CD14-positive monocyte (primary cell): ENCODE data around the gene CACHD1. TPM values are rescaled to one million over a fixed set of nuclear protein-coding genes. Genes with fewer than 3 reads are reported as not detected.
A peak's percentile ranks its signal among the peaks of the same experiment; 100 is the strongest.

Experiments
- DNase-seq, 3 donors: peaks; one replicate each; pipeline ENCODE4 v3.0.0-alpha.2; 2011 to 2022
- H2AFZ ChIP-seq: 2 replicates; pipeline ENCODE4 v1.6.0; 2012; ENCODE audit warnings: mild to moderate bottlenecking, low read depth, low read length, inconsistent platforms; ENCODE audit not compliant: insufficient read depth, poor library complexity, severe bottlenecking
- H3K27ac ChIP-seq, 2 donors: 1 replicate in 1 of 2; 2 replicates in 1 of 2; pipeline ENCODE4 v1.5.1; 2012 to 2013; ENCODE audit warnings: low read length in 2 of 2, control low read depth in 1 of 2, inconsistent platforms in 1 of 2, low read depth in 1 of 2, mild to moderate bottlenecking in 1 of 2
- H3K27me3 ChIP-seq, 2 donors: one replicate each; pipeline versions ENCODE4 v1.6.0 to v1.6.1; 2011 to 2013; ENCODE audit warnings: low read length in 2 of 2; ENCODE audit not compliant: control insufficient read depth in 2 of 2, insufficient read depth in 2 of 2
- H3K36me3 ChIP-seq, 2 donors: replicated peaks in 1 of 2; 1 replicate in 1 of 2; 2 replicates in 1 of 2; pipeline versions ENCODE4 v1.5.1 to v1.6.1; 2012 to 2013; ENCODE audit warnings: low read length in 2 of 2, control low read depth in 1 of 2, inconsistent platforms in 1 of 2, mild to moderate bottlenecking in 1 of 2; ENCODE audit not compliant: insufficient read depth in 2 of 2, control insufficient read depth in 1 of 2
- H3K4me1 ChIP-seq, 2 donors: 1 replicate in 1 of 2; 2 replicates in 1 of 2; pipeline versions ENCODE4 v1.5.1 to v1.6.1; 2012 to 2013; ENCODE audit warnings: low read length in 2 of 2, control low read depth in 1 of 2, inconsistent platforms in 1 of 2, mild to moderate bottlenecking in 1 of 2, moderate library complexity in 1 of 2; ENCODE audit not compliant: insufficient read depth in 2 of 2, control insufficient read depth in 1 of 2
- H3K4me2 ChIP-seq: replicated peaks from 2 replicates; pipeline ENCODE3; 2012; ENCODE audit warnings: low read length, moderate library complexity, mild to moderate bottlenecking; ENCODE audit not compliant: poor library complexity, severe bottlenecking; ENCODE audit errors: extremely low read depth
- H3K4me3 ChIP-seq, 3 experiments: fragments of 200-600 bp in 1 of 3; sonication (generic) in 1 of 3; replicated peaks in 1 of 3; 1 replicate in 2 of 3; 2 replicates in 1 of 3; pipeline ENCODE4 v1.5.1; 2011 to 2013; ENCODE audit warnings: low read length in 3 of 3, mild to moderate bottlenecking in 3 of 3, control low read depth in 2 of 3, low read depth in 2 of 3, inconsistent platforms in 1 of 3, moderate library complexity in 1 of 3
- H3K79me2 ChIP-seq: 2 replicates; pipeline ENCODE4 v1.6.0; 2012; ENCODE audit warnings: mild to moderate bottlenecking, control low read depth, inconsistent platforms, low read length, moderate library complexity; ENCODE audit not compliant: insufficient read depth
- H3K9ac ChIP-seq: 2 replicates; pipeline ENCODE4 v1.6.0; 2017; ENCODE audit warnings: low read length, mild to moderate bottlenecking; ENCODE audit not compliant: insufficient read depth, poor library complexity, severe bottlenecking
- H3K9me3 ChIP-seq, 2 donors: replicated peaks in 1 of 2; 1 replicate in 1 of 2; 2 replicates in 1 of 2; pipeline versions ENCODE4 v1.5.1 to v1.6.1; 2012 to 2013; ENCODE audit warnings: low read length in 2 of 2, control low read depth in 1 of 2; ENCODE audit not compliant: control insufficient read depth in 1 of 2, insufficient read depth in 1 of 2
- H4K20me1 ChIP-seq: 2 replicates; pipeline ENCODE4 v1.6.0; 2012; ENCODE audit warnings: mild to moderate bottlenecking, low read length, control low read depth, moderate library complexity; ENCODE audit not compliant: insufficient read depth
- H3K27ac Mint-ChIP-seq, 7 donors: one replicate each; pipeline ENCODE4 v1.8.0; 2020; ENCODE audit warnings: mild to moderate bottlenecking in 7 of 7, mixed read lengths in 7 of 7, moderate library complexity in 6 of 7, inconsistent platforms in 2 of 7
- H3K27me3 Mint-ChIP-seq, 3 donors: one replicate each; pipeline ENCODE4 v1.8.0; 2021 to 2022; ENCODE audit warnings: low read depth in 3 of 3, mild to moderate bottlenecking in 3 of 3, mixed read lengths in 3 of 3, moderate library complexity in 3 of 3, inconsistent platforms in 1 of 3
- H3K36me3 Mint-ChIP-seq, 2 donors: one replicate each; pipeline ENCODE4 v1.8.0; 2020; ENCODE audit warnings: mixed read lengths in 2 of 2, inconsistent platforms in 1 of 2, mild to moderate bottlenecking in 1 of 2
- H3K4me1 Mint-ChIP-seq: one replicate; pipeline ENCODE4 v1.8.0; 2020; ENCODE audit warnings: mild to moderate bottlenecking, mixed read lengths
- H3K4me3 Mint-ChIP-seq, 2 donors: one replicate each; pipeline ENCODE4 v1.8.0; 2020; ENCODE audit warnings: mild to moderate bottlenecking in 2 of 2, mixed read lengths in 2 of 2, moderate library complexity in 1 of 2
- H3K9me3 Mint-ChIP-seq, 7 donors: one replicate each; pipeline ENCODE4 v1.8.0; 2020 to 2022; ENCODE audit warnings: mixed read lengths in 7 of 7, mild to moderate bottlenecking in 6 of 7, moderate library complexity in 6 of 7, inconsistent platforms in 2 of 7
- CTCF ChIP-seq: fragments of 200-600 bp; IDR thresholded peaks from one replicate; pipeline ENCODE4 v1.8.0; 2022; ENCODE audit warnings: antibody characterized with exemption, mild to moderate bottlenecking
- WGBS: methylation state at CpG from one replicate; pipeline ENCODE4 v1.1.5; 2013; ENCODE audit warnings: missing lambda C conversion rate; ENCODE audit not compliant: insufficient coverage; 5-methylcytosine and 5-hydroxymethylcytosine counted together
- intact Hi-C, 2 donors: fragments of 100-400 bp; cut with micrococcal nuclease; formaldehyde crosslinking; loops; one replicate each; pipeline versions ENCODE4 v1.15.0 to v1.15.1; 2023
- polyA plus RNA-seq, 3 donors: library from polyadenylated mRNA; depleted of rRNA in 1 of 3; unstranded in 2 of 3; stranded (reverse) in 1 of 3; fragments of 300-500 nt in 2 of 3; fragments of >200 nt in 1 of 3; fragmentation: Illumina TruSeq in 2 of 3; gene quantifications; 1 replicate in 2 of 3; 2 replicates in 1 of 3; pipeline ENCODE4 v1.2.3, GENCODE V29; 2012 to 2021

Gene CACHD1
- polyA plus RNA-seq, 3 donors, result 0.12 TPM; not detected in 2

DNA sequence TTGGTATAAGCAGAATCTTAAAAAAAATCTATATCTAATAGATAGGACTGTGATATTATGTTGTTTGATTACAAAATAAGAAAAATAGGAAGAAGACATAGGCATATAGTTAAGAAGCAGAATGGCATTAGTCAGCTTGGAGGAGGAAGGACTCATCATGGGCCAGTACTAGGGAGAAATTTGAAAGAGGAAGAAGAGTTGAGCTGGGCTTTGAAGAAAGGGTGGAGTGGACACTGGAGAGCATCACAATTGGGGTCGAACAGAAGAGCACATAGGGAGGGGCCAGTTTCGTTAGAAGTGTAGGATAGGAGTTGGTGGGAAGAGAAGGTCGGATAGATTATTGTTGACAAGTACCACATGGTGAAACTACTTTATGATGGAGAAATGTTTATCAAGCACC is 129.3 kb downstream of the CACHD1 start:
- WGBS, result 100% methylated on average over 2 of the region's 3 CpGs
- Histone ChIP-seq H3K9ac (no peak overlapping the region), H3K4me2 (no peak overlapping the region), H3K27me3 (no peaks in the 10 kb centered on the region), H2AFZ (no peak overlapping the region), H3K79me2 (no peaks in the 10 kb centered on the region), H3K9me3 (no peaks in the 10 kb centered on the region), H3K4me3 (no peak overlapping the region), H4K20me1 (no peaks in the 10 kb centered on the region), H3K27ac (no peak overlapping the region), H3K36me3 (no peaks in the 10 kb centered on the region), H3K4me1 (no peaks in the 10 kb centered on the region)
- Mint-ChIP-seq H3K4me1 (peaks cover 4% of the 10 kb centered on the region), H3K27me3 (peaks cover 0 to 2% (median 0%) of the 10 kb centered on the region in 3 donors), H3K4me3 (no peak overlapping the region), H3K27ac (no peak overlapping the region), H3K36me3 (no peaks in the 10 kb centered on the region), H3K9me3 (peaks cover 0 to 3% (median 0%) of the 10 kb centered on the region in 7 donors)
- TF ChIP-seq CTCF, result no peak
- intact Hi-C loops, result no loop called here
- DNase-seq, result peak; percentile 1 to 12 (median 11)

- Histone ChIP-seq H3K4me2 (no peak overlapping the region), H3K36me3 (no peaks in the 10 kb centered on the region), H3K27me3 (no peaks in the 10 kb centered on the region), H2AFZ (no peak overlapping the region), H3K27ac (no peak overlapping the region), H3K9me3 (no peaks in the 10 kb centered on the region), H4K20me1 (no peaks in the 10 kb centered on the region), H3K79me2 (no peaks in the 10 kb centered on the region), H3K4me1 (no peaks in the 10 kb centered on the region), H3K9ac (no peak overlapping the region), H3K4me3 (no peak overlapping the region)
- peaks cover 4% of the 10 kb centered on the region for H3K4me1 Mint-ChIP-seq
- TF ChIP-seq CTCF, result no peak
- H3K36me3 Mint-ChIP-seq, result no peaks in the 10 kb centered on the region
- H3K9me3 Mint-ChIP-seq, result peaks cover 0 to 3% (median 0%) of the 10 kb centered on the region in 7 donors
- no peak overlapping the region for H3K27ac Mint-ChIP-seq
- DNase-seq, result no peak
- intact Hi-C loops, result no loop called here
- 43% methylated on average over 2 of the region's 3 CpGs for WGBS
- H3K27me3 Mint-ChIP-seq, result peaks cover 0 to under 1% (median 0%) of the 10 kb centered on the region in 3 donors
- H3K4me3 Mint-ChIP-seq, result no peak overlapping the region
Observed at GRCh38 chr1:64601207-64601606, 131.3 kb downstream of the CACHD1 start.
